ENCODE results near the gene DLGAP4.

- TF ChIP-seq HDGF (IDR thresholded peaks at IDR 0.05; ENCODE audit: borderline replicate concordance) (no peak), ELF4 (IDR thresholded peaks at IDR 0.05) (no peak), SP1 (IDR thresholded peaks at IDR 0.05) (no peak), FOXK2 (IDR thresholded peaks at IDR 0.05) (no peak), SUZ12 (IDR thresholded peaks at IDR 0.05) (no peak), FOXA1 (IDR thresholded peaks at IDR 0.05) (no peak), TARDBP (IDR thresholded peaks at IDR 0.05) (no peak), FOXM1 (IDR thresholded peaks at IDR 0.05; ENCODE audit: borderline replicate concordance) (no peak), LEF1 (IDR thresholded peaks at IDR 0.05; ENCODE audit: borderline replicate concordance) (no peak), BHLHE40 (IDR thresholded peaks at IDR 0.05; ENCODE audit: borderline replicate concordance) (no peak), PKNOX1 (IDR thresholded peaks at IDR 0.05) (no peak), CTBP1 (IDR thresholded peaks at IDR 0.05; ENCODE audit: borderline replicate concordance) (no peak), NFRKB (IDR thresholded peaks at IDR 0.05) (no peak), ZNF384 (IDR thresholded peaks at IDR 0.05) (no peak)
These were observed 177.2 kb downstream of the DLGAP4 start for GRCh38 chr20:36483209-36483918.
